Ovary (tissue), 3 donors: ENCODE results near the gene CFAP92.

Experiments used
- CTCF ChIP-seq, 3 donors: fragments of 450-650 bp in 2 of 3; fragments of 200-600 bp in 1 of 3; IDR thresholded peaks; one replicate each; pipeline versions ENCODE4 v1.5.1 to v1.8.0; 2016 to 2022; ENCODE audit warnings: antibody characterized with exemption in 3 of 3, mild to moderate bottlenecking in 1 of 3
- EP300 ChIP-seq: sonication (generic); formaldehyde crosslinking; IDR thresholded peaks from one replicate; pipeline ENCODE4 v1.6.1; 2017; ENCODE audit warnings: antibody characterized with exemption
- POLR2A ChIP-seq: fragments of 450-650 bp; IDR thresholded peaks from one replicate; pipeline ENCODE4 v1.6.1; 2017; ENCODE audit warnings: antibody characterized with exemption, mild to moderate bottlenecking, moderate library complexity
- donor health status: DM: no; HTN: no; CAD: no.

GRCh38 chr3:128994581-128995546, 988 bp upstream of the CFAP92 start:
- TF ChIP-seq EP300 (no peak), CTCF (IDR thresholded peaks at IDR 0.05) (no peak), POLR2A (no peak)
